T-helper 2 cell treated with Interferon-gamma antibody and Interleukin-4, amounts not matched to agents 100 ng/mL and 5 ng/mL, for 36 hours (primary cell): ENCODE data around the gene CCDC80. TPM values are rescaled to one million over a fixed set of nuclear protein-coding genes. Genes with fewer than 3 reads are reported as not detected.

Source experiments
- intact Hi-C: fragments of 100-400 bp; cut with micrococcal nuclease; formaldehyde crosslinking; loops from one replicate; pipeline ENCODE4 v1.15.1; 2023
- total RNA-seq: library from RNA; stranded (reverse); gene quantifications from 2 replicates; pipeline ENCODE4 v1.2.3, GENCODE V29; 2022

CCDC80 gene
- total RNA-seq, 1 donor from 2014 or later: not detected

DNA sequence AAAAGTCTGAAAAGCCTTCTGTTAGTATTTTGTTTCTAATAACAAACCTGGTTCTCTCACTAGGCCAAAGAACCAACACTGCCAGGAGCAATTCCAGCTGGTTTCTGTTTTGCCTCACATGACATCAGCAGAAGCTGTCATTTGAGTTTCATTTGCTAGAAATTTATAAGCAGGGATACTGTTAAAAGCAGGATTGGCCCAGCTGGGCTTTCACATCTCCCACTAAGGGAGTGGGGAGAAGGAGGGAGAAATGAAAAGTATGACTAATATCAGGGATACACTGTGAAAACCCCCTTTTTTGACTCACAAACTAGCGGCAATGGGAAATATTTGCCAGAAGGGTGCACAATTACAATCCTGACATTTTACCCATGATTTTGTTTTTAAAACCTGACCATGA lies 5.3 kb downstream of the CCDC80 start:
- intact Hi-C loops: no loop called here

DNA sequence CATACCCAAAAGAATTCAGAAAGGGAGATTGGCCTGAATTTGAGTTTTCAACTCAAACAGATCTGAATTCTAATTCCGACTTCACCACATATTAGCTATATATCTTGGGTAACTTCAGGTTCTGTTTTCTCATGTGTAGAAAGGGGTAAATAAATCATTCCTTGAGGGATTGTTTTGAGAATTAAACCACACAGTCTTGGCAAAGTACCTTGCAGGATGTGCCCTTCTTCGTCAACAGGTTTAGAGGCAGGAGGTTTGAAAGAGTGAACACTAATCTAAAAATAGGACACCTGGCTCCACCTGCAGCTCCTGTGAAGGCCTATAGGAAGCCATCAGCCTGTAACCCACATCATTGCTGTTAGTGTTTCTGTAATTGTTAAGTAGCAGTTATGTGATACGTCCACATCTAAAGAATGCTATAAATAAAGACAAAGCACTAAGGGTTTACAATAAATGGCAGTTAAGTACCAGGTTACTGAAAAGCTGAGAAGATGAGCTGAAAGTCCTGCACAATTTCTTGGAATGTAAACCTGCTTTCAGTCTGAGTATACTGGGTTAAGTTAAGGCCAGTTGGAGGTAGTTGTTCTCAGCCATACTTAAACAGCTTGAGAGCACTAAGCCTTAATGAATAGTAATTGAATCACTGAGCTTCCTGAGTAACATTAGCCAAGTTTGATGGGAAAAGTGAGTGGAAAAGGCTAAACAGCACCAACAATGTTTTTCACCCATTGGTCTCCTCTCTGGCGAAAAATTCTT lies 6.0 kb downstream of the CCDC80 start:
- intact Hi-C loops: no loop called here

DNA sequence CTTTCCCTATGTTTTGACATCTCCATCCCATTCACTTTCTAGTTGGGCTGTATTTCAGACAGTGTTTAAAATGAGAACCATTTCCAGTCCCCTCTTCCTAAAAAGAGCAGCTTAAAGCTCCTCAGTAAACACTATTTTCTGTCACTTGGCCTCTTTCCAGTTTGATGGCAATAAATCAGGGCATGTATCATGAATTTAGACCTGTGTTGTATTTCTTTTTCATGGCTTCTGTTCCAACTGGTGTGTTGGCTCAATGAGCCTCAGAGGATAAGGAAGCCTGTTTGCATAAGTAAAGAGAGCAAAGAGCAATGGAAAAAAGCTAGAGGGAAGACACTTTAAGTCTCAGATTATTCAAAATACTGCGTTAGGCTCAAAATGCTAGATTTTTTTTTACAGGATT lies 7.2 kb downstream of the CCDC80 start:
- intact Hi-C loops: no loop called here

DNA sequence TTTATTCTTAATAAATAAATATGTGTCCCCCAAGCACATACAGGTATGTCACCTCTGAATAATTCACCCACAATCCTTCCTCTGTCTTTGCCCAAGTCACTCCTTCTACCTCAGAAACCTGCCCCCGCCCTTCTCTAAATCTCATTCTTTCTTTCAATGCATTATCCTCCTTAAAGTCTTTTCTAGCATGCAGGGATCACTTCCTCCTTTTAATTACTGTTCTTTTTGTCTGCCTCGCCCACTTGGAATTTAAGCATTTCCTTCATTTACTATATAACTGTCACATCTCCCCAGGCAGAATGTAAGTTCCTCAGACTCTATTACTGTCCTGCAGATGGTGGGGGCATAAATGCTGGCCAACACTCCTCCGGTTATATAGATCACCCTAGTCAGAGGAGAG lies 7.8 kb downstream of the CCDC80 start:
- intact Hi-C loops: no loop called here

DNA sequence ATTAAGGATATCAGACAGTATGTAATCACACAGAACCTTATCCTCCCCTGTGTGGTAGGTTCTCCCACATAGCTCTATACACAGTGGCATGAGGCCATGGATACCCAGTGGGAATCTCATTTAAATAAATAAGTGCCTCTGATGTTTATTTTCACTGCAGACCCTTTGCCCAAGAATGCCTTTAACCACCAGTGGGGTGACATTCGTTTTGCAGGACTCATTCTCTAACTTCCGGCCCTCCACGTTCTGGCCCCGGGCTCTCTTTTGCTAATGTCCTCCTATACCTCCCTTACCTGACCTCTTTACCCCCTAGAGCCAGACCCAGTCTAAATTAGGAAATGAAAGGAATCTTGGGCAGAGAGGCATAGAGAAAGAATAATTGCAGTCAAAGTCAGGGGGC lies 8.3 kb downstream of the CCDC80 start:
- intact Hi-C loops: no loop called here

DNA sequence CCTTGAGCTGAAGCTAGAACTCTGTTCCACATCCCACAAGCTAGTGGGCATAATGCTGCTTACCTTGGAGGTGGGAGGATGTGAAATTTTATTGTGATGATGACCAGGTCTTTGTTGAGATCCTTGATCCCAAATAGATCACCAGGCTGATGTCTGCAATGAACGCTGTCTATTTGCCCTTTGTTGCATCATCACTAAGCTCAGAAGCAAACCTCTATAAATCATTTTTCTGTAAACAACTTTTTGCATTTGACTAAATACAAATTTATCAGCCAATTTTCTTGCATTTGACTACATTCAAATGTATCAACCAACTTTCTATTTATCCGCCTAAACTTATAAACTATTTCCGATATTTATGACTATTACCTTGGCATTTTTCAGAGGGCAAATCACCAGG lies 9.7 kb downstream of the CCDC80 start:
- intact Hi-C loops: no loop called here

DNA sequence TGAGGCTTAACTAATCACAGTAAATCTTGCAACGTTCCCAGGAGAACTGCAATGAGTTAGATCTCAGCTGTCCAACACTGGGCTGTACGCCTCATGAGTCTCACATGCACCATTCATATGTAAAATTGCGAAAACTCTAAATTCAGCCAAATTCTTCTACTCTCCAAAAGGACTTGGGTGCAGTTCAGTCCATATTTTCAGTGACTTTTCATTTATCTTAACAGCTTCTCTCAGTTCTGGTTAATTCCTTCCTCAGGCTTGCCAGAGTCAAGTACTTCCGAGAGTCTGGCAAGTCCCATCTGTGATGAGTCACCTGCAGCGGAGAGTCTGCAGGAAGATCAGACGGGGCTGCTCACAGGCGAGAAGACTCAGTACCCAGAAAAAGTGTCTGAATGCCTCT lies 11.5 kb downstream of the CCDC80 start:
- intact Hi-C loops: no loop called here

DNA sequence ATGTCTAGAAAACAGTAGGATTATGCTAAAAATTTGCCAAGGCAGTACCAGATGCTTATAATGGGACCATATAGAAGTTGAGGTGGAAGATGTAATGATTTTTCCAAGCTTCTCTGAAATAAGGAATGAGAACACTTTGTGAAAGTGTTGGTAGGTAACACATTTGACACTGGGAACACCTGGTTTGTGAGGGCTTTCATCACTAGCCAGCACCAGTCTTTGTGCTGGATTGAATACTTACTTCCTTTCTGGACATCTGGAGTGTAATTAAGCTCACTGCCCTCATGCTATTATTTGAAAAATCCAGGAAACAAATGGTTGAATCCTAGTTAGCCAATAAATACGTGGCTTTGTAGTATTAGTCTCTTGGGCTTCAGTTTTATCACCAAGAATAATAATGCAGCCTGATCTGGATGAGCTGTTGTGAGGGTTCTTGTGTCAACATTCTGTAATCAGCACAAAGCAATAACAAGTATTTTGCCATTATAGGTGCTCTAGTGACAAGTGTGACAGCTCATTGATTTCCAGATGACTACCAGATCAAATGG lies 12.9 kb downstream of the CCDC80 start:
- intact Hi-C loops: no loop called here

DNA sequence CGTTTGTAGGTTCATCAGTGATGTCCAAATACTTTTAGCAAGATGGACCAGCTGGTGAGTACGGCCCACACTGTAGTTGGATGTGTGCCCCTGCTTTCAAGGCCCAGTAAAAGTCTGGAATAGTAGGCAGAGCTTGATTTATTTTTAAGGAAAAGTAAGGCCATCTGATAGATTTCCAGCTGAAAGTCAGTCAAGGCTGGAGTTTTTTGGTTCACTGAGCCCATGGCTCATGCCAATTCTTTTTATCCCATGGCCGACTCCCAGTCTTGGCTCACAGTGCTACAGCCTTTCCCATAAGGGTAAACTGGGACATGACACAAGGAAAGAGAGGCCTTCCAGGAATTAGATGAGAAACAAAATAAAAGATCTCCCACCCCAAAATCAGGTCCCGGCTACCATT lies 13.5 kb downstream of the CCDC80 start:
- intact Hi-C loops: no loop called here

DNA sequence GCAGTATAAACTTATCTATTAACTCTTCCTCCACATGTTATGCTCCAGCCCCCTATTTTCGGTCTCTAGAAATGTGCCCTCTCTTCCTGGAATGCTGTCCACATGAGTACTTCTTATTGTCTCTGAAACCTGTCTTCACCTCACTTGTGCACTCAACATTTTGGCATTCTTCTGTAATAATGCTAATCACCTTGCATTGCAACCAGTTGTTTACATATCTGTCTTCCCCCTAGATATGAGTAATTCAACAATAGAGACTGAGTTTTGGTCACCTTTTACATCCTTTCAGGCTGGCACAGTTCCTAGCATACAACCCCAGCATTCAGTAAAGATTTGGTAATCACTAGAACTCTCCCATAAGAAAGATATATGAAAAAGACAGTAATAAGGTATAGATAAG lies 17.2 kb downstream of the CCDC80 start:
- intact Hi-C loops: no loop called here

DNA sequence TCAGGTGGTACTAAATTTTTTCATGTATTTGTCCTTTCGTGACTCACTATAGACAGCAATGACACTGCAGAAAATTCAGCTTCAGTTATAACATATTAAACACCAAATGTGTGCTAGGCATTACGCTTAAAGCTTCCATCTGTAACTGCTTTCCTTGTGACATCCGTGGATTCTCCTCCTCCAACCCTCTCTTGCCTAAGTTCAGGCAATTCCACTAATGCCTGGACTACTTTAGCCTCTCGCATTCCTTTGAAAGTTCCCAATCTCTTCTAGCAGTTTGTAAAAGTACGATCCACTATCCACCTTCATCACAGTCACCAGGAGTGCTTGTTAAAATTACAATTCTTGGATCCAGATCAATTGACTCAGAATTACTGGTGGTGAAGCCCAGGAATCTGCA lies 17.7 kb downstream of the CCDC80 start:
- intact Hi-C loops: no loop called here

DNA sequence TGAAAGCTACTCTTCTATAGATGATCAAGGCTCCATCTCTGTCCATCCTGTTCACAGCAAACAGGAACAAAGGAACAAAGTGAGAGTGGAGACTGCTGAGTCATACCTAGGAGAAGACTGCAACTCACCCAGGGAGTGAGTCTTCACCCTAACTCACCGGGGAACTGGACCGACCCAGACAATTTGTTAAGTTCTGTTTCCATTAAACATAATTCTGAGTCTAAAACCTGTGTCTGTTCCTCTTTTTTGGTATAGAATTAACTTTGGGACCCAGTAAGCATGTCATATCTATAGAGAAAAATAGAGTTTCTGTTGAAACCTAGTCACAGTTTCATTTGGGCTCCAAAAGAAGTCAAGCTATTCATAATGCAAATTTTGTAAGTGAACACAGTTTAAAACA lies 21.6 kb downstream of the CCDC80 start:
- intact Hi-C loops: no loop called here

DNA sequence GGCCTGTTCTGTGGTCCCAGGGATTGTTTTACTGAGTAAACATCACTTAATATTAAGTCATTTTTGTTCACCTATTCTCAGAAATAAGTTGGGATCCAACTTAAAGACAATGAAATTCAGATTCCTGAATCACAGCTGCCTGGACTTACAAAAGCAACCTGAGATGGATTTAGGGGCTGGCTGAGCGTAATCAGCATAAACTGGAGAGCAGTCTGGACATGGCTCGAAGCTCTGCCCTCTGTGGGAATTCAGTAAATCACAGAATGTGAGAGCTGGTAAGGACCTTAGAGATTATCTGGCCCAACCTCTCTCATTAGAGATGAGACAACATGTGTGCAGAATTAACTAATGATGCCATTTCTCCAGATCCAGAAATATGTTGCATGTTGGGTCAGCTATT lies 23.7 kb downstream of the CCDC80 start:
- intact Hi-C loops: no loop called here

DNA sequence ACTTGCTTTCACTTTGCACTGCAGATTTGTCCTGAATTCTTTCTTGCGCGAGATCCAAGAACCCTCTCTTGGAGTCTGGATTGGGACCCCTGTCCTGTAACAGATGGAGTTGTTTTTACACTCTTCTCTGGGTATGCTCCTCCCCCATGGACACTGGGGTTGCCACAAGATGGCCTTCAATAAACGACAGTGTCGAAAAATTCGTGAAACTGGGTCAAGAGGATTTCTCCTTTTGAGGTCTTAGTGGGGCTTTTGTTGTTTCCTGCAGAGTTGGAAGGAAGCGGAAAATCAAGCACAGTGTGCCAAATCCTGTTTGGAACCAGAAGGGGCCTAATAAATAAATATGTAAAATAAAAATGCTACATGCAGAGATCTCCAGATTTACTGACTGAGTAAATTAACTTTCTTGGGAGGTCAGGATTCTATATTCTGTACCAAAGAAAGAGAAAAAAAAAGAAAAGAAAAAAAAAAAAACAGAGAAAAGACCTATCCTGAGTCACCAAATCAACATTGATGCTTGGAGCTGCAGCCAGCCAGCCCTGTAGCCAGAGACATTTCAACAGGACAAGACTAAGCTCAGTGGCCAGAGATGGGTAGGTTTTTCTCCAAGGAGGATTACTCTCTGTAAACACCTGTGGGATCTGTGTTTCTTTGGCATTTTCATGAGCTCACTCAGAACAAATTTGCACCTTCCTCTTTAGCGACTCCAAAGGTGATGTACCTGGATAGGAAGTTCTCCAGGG lies 24.8 kb downstream of the CCDC80 start:
- intact Hi-C loops: no loop called here

DNA sequence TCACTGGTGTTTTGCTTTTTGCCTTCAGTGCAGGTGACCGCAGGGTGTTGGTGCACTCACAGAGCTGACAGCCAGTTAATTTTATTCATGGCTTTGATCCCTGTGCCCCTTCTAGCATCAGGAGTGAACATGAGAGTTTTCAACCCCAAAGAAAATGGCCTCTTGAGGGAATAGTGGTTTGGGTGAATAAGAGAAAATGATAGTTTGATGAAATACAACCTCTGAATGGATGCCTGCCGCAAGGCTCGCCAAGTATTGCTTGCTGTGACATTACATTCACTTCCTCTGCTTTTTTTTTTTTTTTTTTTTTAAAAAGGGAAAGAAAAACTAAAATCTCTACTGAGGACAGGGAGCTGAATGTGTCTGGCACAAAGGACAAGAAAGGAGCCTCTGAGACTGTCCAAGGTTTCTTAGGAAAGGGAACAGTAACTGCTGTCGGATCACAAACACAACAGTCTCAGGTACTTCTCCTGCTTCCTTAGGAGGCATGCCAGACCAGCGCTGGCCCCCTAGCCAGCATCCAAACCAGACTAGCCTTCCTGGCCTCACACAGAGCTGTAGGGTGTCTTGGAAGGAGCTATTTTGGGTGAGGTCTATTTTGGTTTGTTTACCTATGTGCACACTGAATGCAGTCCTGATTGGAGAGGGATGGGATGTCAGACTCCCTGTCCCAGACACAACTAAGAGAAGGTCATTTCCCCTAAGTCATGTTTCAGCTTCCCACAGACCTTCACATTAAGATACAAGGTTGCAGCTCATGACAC lies 29.0 kb downstream of the CCDC80 start:
- intact Hi-C loops: no loop called here

DNA sequence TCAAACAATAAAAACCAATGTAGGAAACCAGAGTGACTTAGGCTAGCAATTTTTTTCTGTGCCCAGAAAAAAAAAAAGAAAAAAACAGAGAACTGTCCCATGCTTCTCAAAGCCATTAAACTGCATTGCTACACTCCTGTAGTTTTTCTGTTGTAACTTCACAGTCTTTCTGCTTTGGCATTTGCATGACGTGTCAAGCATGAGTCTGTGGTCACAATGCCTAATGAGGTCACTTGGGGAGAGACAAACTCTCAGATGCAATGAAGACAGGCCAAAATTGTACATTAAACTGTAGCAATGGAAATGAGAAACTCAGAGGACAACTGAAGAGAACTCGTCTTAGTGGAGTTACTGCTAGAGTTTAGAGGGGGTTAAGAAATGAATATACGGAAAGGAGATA lies 30.8 kb downstream of the CCDC80 start:
- intact Hi-C loops: no loop called here

DNA sequence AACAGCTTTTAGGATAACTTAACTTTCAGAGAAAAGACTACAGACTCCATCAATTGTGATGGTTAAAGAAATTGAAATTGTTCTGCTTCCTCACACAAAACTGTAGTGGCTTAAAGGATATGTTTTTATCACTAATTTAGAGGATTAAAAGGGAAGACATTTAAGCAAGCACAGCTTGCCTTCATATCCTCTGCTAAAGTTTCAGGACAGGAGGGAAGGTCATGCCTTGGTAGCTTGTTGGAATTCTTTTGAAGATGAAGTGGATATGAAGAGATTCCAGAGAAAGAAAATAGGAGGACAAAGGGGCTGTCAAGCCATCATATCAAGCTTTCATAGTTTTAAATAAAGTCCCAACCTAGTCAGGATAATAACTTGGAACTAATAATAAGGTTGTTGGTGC lies 33.1 kb downstream of the CCDC80 start:
- intact Hi-C loops: no loop called here

DNA sequence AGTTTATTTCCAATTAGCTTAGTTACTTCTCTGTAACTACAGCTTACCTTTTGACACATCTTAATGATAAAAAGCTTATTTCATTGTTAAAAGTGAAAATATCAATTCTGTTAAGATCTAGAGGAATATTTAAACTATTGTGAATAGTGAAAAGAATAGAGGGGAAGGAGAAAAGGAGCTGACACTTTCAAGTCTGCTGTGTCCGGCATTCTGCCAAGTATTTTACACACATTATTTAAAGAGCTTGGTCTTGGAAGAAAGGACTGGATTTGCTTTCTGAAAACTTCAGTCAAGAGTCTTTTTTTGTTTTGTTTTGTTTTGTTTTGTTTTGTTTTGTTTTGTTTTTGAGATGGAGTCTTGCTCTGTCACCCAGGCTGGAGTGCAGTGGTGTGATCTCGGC lies 34.8 kb downstream of the CCDC80 start:
- intact Hi-C loops: no loop called here

DNA sequence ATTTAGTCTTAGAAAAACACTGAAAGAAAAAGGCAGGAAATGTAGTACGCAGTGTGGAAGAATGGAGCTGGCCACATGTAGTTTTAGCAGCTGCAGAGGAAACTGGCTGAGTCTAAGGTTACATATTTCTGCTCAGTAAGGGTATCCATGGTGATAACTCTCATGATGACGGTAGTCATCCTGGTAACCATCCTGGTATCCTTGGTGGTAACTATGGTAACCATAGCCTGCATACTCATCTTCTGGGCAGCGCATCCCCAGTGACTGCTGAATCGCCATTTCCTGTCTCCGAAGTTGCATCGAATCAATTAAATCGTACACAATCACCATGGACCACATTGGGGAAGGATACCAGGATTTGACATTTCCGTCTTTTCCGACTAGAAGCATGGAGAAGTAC lies 35.7 kb downstream of the CCDC80 start:
- intact Hi-C loops: no loop called here

DNA sequence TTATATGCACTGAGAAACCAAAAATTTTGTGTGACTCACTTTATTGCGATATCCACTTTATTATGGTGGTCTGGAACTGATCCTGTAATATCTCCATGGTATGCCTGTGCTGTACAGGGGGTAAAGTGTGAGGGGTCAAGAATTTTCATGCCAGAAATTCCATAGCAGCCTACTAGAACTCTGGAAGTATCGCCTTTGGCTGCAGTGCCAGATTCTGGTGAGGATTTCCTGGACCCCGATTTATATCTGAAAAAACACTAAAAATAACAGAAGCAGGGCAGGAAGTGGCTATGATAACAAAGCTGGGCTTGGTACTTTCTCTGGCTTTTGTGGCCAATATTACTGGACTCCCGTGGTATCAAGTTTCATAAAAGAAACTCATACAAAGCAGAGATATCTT lies 36.4 kb downstream of the CCDC80 start:
- intact Hi-C loops: no loop called here

DNA sequence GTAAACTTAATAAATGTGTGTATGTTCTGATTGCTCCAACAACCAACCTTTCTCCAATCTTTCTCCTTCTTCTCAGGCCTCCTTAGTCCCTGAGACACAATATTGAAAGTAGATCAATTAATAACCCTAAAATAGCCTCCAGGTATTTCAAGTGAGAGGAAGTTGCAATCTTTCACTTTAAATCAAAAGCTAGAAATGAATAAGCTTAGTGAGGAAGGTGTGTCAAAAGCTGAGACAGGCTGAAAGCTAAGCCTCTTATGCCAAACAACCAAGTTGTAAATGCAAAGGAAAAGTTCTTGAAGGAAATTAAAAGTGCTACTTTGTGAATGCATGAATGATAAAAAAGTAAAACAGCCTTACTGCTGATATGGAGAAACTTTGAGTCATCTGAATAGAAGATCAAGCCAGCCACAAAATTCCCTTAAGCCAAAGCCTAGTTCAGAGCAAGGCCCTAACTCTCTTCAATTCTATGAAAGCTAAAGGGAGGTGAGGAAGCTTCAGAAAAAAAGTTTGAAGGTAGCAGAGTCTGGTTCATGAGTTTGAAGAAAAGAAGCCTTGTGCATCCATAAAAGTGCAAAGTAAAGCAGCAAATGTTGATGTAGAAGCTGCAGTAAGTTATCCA lies 38.6 kb downstream of the CCDC80 start:
- intact Hi-C loops: no loop called here

DNA sequence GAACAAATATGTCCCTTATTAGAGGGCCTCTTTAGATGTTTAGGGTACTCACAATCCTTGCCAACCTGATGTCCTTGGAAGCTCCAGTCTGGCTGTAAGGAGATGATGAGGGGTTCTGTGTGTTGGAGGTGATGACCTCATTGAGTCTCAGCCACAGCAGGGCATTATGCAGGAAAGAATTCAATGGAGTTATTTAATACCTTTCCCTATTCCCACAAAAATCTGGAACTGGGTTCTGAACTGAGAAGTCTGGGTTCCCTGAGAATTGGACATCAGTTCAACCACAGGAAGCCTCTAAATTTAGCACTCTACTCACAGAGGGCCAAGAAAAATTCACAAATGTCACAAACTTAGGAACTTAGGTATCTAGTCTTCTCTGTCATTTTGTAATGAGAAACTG lies 42.2 kb downstream of the CCDC80 start:
- intact Hi-C loops: no loop called here
